Panc1 (cell line): ENCODE results near the gene PDP2. TPM values are rescaled to one million over a fixed set of nuclear protein-coding genes. Genes with fewer than 3 reads are reported as not detected.

Experiments
- ATAC-seq: fragments of 200-7000 bp; cut with Tn5 transposase; 2 replicates; pipeline ENCODE4 v1.9.1; 2020; ENCODE audit warnings: mild to moderate bottlenecking, moderate library complexity
- BruUV-seq: library from RNA; stranded (reverse); fragments of 400-500 nt; replicated peaks from 2 replicates; lab custom pipeline; 2021; lab: Mats Ljungman, UMichigan
- CTCF ChIA-PET: fragments of 300-600 bp; sonication (Branson Sonifier 250); formaldehyde crosslinking; loops from one replicate; lab custom pipeline; 2022; ENCODE audit warnings: antibody characterized with exemption; lab: Charles Lee
- POLR2A ChIA-PET: fragments of 300-600 bp; sonication (Branson Sonifier 250); formaldehyde crosslinking; loops from one replicate; lab custom pipeline; 2022; ENCODE audit warnings: antibody characterized with exemption; lab: Charles Lee
- DNase-seq: peaks from one replicate; pipeline ENCODE4 v3.0.0-alpha.2; 2010; ENCODE audit warnings: low read depth, low spot score
- H3K27ac ChIP-seq: 2 replicates; pipeline ENCODE4 v1.5.1; 2011; ENCODE audit warnings: mild to moderate bottlenecking, low read length, inconsistent platforms
- H3K27me3 ChIP-seq: fragments of 200-500 bp; sonication (Bioruptor generic); 2 replicates; pipeline ENCODE4 v1.6.0; 2014; ENCODE audit warnings: low read length, inconsistent platforms; ENCODE audit not compliant: control insufficient read depth, insufficient read depth
- H3K36me3 ChIP-seq: fragments of 200-500 bp; sonication (Bioruptor generic); 2 replicates; pipeline ENCODE4 v1.5.1; 2014; ENCODE audit warnings: inconsistent platforms, mild to moderate bottlenecking, low read length, moderate library complexity; ENCODE audit not compliant: control insufficient read depth, insufficient read depth
- H3K4me1 ChIP-seq: 2 replicates; pipeline ENCODE4 v1.5.1; 2011; ENCODE audit warnings: inconsistent platforms, mild to moderate bottlenecking, low read length, moderate library complexity; ENCODE audit not compliant: control insufficient read depth, insufficient read depth
- H3K4me3 ChIP-seq, 2 experiments: 2 replicates each; pipeline ENCODE4 v1.5.1; 2011 to 2012; ENCODE audit warnings: low read depth in 2 of 2, low read length in 2 of 2, mild to moderate bottlenecking in 2 of 2, inconsistent platforms in 1 of 2, moderate library complexity in 1 of 2
- H3K9me3 ChIP-seq: fragments of 200-500 bp; sonication (Bioruptor generic); 2 replicates; pipeline ENCODE4 v1.5.1; 2014; ENCODE audit warnings: low read depth, mild to moderate bottlenecking, inconsistent platforms, low read length, moderate library complexity; ENCODE audit not compliant: control insufficient read depth, insufficient read depth
- POLR2AphosphoS5 ChIP-seq: IDR thresholded peaks from 2 replicates; pipeline ENCODE4 v1.6.1; 2012; ENCODE audit warnings: mild to moderate bottlenecking, low read depth, low read length, moderate library complexity
- SIN3A ChIP-seq: IDR thresholded peaks from 2 replicates; pipeline ENCODE4 v1.6.1; 2012; ENCODE audit warnings: low read depth, mild to moderate bottlenecking, low read length, moderate library complexity, borderline replicate concordance; ENCODE audit not compliant: insufficient read depth
- TCF7L2 ChIP-seq: IDR thresholded peaks from 2 replicates; pipeline ENCODE4 v1.6.1; 2011; ENCODE audit warnings: mild to moderate bottlenecking, low read depth, low read length, inconsistent platforms
- in situ Hi-C: cut with HindIII; loops from 2 replicates; pipeline ENCODE4 v1.10.0; 2016; ENCODE audit warnings: low sequenced_read_pairs, low pct_unique_long_range_greater_than_20kb
- intact Hi-C: fragments of 100-400 bp; cut with micrococcal nuclease; formaldehyde crosslinking; loops from one replicate; pipeline ENCODE4 v1.10.0; 2022; ENCODE audit not compliant: unreplicated experiment
- total RNA-seq: library from RNA; stranded (reverse); gene quantifications from one replicate; pipeline ENCODE4 v1.2.1, GENCODE V29; 2021; ENCODE audit not compliant: unreplicated experiment
- TF ChIP-seq, protein P1 (sequence below), 2 experiments: IDR thresholded peaks; 2 replicates each; pipeline ENCODE4 v1.6.1; 2011 to 2012; ENCODE audit warnings: low read depth in 2 of 2, control low read depth in 1 of 2, low read length in 1 of 2, mild to moderate bottlenecking in 1 of 2, moderate library complexity in 1 of 2; ENCODE audit not compliant: insufficient read depth in 1 of 2
- TF ChIP-seq, protein P2 (sequence below): fragments of 450-650 bp; IDR thresholded peaks from 2 replicates; pipeline ENCODE4 v1.5.1; 2017; ENCODE audit warnings: mild to moderate bottlenecking

PDP2 gene
- total RNA-seq, 1 experiment from 2014 or later: 15.9 TPM

DNA sequence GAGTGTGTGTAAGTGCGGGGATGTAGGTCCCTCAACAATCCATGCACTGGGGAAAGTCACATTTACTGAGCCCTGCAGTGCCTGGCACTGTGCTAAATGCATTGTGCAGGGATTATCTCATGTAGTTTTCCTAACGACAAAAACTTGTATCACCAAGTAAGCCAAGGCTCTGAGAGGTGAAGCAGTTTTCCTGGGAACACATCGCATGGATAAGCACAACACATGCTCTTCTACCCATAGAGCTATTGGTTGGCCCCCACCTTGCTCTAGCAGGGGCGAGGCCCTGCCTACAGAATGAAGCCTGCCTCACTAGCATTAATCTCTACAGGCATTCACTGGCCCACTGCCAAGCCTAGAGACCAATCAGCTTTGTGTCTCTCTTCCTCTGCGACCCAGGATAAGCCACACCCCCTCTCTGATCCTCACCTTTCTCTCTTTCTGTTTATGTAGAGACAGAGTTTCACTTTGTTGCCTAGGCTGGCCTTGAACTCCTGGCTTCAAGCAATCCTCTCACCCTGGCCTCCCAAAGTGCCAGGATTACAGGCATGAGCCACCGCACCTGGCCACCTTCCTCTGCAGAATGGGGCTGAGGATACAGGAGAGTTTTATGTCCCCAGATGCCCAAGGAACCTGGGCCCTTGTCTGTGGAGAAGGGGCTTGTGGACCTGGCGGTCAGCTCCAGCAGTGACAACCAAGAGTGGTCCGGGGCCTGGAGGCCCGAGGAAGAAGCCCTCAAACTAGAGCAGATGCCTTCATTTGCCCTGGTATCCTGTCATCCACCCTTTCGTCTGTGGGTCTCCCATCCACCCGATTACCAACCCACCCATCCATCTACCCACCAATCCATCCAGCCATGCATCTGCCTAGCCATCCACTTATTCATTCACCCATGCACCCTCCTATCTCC lies 25.6 kb downstream of the PDP2 start:
- Histone ChIP-seq H3K4me1 (no peaks in the 10 kb centered on the region), H3K36me3 (no peaks in the 10 kb centered on the region), H3K9me3 (no peaks in the 10 kb centered on the region), H3K27me3 (no peaks in the 10 kb centered on the region), H3K27ac (no peak overlapping the region), H3K4me3 (no peak overlapping the region)
- DNase-seq (no peak), ATAC-seq (no peak)
- in situ Hi-C loops: no loop called here
- ChIA-PET CTCF (no interaction called here), POLR2A (no interaction called here)
- BruUV-seq: no TSS peak
- TF ChIP-seq SIN3A: no peak
- TF ChIP-seq, protein P1, sequence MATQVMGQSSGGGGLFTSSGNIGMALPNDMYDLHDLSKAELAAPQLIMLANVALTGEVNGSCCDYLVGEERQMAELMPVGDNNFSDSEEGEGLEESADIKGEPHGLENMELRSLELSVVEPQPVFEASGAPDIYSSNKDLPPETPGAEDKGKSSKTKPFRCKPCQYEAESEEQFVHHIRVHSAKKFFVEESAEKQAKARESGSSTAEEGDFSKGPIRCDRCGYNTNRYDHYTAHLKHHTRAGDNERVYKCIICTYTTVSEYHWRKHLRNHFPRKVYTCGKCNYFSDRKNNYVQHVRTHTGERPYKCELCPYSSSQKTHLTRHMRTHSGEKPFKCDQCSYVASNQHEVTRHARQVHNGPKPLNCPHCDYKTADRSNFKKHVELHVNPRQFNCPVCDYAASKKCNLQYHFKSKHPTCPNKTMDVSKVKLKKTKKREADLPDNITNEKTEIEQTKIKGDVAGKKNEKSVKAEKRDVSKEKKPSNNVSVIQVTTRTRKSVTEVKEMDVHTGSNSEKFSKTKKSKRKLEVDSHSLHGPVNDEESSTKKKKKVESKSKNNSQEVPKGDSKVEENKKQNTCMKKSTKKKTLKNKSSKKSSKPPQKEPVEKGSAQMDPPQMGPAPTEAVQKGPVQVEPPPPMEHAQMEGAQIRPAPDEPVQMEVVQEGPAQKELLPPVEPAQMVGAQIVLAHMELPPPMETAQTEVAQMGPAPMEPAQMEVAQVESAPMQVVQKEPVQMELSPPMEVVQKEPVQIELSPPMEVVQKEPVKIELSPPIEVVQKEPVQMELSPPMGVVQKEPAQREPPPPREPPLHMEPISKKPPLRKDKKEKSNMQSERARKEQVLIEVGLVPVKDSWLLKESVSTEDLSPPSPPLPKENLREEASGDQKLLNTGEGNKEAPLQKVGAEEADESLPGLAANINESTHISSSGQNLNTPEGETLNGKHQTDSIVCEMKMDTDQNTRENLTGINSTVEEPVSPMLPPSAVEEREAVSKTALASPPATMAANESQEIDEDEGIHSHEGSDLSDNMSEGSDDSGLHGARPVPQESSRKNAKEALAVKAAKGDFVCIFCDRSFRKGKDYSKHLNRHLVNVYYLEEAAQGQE (IDR thresholded peaks at IDR 0.05; ENCODE audit: insufficient read depth in 1 of 2, low read depth in 2 of 2, low read length in 1 of 2): no peak
- TF ChIP-seq TCF7L2: no peak
- TF ChIP-seq POLR2AphosphoS5: no peak
- TF ChIP-seq, protein P2, sequence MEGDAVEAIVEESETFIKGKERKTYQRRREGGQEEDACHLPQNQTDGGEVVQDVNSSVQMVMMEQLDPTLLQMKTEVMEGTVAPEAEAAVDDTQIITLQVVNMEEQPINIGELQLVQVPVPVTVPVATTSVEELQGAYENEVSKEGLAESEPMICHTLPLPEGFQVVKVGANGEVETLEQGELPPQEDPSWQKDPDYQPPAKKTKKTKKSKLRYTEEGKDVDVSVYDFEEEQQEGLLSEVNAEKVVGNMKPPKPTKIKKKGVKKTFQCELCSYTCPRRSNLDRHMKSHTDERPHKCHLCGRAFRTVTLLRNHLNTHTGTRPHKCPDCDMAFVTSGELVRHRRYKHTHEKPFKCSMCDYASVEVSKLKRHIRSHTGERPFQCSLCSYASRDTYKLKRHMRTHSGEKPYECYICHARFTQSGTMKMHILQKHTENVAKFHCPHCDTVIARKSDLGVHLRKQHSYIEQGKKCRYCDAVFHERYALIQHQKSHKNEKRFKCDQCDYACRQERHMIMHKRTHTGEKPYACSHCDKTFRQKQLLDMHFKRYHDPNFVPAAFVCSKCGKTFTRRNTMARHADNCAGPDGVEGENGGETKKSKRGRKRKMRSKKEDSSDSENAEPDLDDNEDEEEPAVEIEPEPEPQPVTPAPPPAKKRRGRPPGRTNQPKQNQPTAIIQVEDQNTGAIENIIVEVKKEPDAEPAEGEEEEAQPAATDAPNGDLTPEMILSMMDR: no peak
- intact Hi-C loops: no loop called here

DNA sequence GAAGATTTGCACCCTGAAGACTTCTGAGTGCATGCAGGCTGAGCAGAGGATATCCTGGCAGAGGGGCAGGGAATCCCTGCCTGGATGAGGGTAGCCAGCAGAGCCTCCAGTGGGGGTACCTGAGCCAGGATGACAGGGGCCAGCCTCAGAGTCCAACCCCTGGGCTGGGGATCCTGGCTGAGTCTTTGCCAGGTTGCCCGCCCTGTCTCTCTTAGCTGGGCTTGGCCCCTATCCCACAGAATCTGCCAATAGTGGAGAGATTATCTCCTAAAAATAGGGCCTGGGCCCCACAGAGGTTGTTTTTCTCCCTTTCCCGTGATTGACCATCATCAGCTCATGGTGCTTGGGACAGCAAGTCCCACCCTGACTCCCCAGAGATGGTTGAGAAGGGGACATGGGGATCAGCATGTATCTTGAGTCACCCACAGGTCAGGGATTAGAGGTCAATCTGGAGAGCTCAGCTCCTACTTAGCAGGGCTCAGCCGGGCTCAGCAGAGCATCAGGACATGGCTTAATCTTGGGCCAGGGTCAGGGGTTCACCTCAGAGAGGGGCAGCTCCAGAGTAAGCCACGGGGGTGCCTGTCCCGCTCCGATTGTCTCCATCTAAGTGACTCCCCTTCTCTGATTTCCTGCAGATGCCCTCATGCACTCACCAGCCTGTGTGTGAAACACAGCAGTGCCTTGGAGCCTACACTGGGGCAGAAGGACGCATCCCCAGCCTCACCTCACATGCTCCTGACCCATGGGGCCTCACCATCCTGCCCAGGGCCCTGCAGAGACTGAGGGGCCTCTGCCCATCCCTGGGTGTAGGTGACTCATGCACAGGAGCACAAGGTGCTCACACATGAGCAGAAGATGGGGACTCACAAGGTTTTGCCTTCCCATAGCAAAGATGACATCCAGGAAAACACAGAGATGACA lies 26.9 kb downstream of the PDP2 start:
- in situ Hi-C loops (no loop called here), intact Hi-C loops (no loop called here)
- H3K27me3 ChIP-seq: no peaks in the 10 kb centered on the region
- H3K27ac ChIP-seq: no peak overlapping the region
- CTCF ChIA-PET: no interaction called here
- no peaks in the 10 kb centered on the region for H3K9me3 ChIP-seq
- no peak for ATAC-seq
- BruUV-seq: no TSS peak
- no peak for DNase-seq
- H3K36me3 ChIP-seq: no peaks in the 10 kb centered on the region
- H3K4me1 ChIP-seq: no peaks in the 10 kb centered on the region
- no peak overlapping the region for H3K4me3 ChIP-seq
- POLR2A ChIA-PET: no interaction called here
- TF ChIP-seq, protein P2: no peak
- TF ChIP-seq SIN3A (no peak), TCF7L2 (no peak), POLR2AphosphoS5 (no peak)
- TF ChIP-seq, protein P1 (IDR thresholded peaks at IDR 0.05; ENCODE audit: insufficient read depth in 1 of 2, low read depth in 2 of 2, low read length in 1 of 2): no peak
